Kidney glomerular epithelial cell (primary cell): ENCODE data around the gene C1orf159.
"Not testable (repeated sequence)": the region's sequence is repeated elsewhere in the genome, so short reads cannot be mapped to it uniquely, and the experiment has no call there.

Experiments used
- DNase-seq: peaks from one replicate; lab custom pipeline; 2025; lab: John Stamatoyannopoulos, UW

C1orf159 gene

DNA sequence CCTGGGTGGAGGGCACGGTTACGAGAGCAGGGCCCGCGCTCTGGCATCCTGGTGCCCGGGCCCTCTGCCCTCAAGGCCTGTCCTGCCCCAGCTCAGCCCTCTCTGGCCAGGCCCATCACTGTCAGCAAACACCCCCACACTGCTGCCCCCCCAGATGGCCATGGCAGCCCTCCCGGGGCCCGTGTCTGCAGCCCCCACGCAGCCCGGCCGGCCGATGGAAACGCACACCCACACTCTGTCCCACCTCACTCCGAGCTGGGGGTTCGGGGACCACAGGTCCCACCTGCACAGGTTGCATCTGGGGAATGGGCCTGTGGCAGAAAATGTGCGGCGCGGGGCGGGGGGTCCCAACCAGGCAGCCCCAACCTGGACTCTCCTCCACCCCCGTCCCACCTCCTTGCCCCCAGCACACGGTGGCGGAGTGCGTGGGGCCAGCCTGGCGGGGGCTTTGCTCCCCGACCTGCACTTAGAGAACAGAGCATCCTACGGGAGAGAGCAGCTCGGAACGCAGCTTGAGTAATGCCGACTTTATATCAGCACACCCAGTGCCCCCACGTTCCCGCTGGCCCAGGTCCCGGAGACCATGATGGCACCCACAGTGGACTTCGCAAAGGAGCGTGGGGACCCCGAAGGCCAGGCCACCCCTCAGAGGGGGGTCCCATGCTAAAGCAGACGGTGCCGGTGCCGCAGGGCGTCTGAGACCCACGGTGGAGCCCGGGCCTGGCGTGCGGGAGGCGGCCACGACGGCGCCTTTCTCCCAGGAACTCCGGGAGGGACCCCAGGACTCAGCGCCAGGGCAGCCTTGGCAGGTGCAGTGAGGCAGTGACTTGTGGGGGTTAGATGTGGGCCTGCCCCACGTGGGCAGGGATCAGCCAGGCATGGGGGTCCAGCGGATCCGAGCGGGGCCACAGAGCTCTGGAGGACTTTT is 34.3 kb downstream of the C1orf159 start:
- DNase-seq, result no peak

DNA sequence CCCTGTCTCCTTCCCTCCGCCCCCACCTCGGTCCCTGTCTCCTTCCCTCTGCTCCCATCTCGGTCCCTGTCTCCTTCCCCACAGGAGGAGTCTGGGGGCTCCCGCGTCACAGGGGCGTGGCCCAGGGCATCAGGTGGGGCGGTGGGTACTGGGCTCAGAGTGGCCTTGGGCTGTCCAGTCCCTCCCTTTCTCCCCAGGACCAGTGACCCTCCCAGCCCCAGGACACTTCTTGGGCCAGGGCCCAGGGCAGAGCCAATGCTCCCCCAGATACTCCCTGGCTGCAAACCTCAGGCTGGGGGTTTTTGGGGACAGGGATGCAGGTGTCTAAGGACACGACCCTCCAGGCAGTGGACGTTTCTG is 35.0 kb downstream of the C1orf159 start:
- DNase-seq, result no peak

DNA sequence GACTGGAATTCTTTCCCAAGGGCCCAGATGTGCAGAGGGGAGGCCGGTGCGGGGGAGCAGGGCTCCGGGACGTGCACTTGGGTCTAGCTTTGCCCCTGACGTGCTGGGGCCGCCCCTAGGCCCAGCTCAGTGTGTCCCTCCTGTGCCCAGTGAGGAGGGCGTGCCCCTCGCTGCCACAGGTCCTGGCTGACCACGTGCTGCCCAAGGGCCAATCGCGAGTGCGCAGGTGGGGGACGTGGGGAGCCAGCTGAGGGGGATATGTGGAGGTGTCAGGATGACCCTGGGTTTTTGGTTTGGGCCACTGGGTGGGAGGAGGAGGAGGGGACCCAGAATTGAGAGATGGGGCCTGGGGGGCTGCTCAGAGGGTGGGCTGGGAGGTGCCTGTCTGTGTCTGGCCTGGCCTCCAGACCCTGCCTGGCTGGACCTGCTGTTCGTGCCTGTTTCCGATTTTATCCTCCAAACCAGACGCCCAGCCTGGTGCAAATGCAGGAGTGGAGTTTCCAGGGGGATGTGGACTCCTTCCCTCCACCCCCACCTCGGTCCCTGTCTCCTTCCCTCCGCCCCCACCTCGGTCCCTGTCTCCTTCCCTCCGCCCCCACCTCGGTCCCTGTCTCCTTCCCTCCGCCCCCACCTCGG is 35.6 kb downstream of the C1orf159 start:
- DNase-seq, result peak; percentile 69

DNA sequence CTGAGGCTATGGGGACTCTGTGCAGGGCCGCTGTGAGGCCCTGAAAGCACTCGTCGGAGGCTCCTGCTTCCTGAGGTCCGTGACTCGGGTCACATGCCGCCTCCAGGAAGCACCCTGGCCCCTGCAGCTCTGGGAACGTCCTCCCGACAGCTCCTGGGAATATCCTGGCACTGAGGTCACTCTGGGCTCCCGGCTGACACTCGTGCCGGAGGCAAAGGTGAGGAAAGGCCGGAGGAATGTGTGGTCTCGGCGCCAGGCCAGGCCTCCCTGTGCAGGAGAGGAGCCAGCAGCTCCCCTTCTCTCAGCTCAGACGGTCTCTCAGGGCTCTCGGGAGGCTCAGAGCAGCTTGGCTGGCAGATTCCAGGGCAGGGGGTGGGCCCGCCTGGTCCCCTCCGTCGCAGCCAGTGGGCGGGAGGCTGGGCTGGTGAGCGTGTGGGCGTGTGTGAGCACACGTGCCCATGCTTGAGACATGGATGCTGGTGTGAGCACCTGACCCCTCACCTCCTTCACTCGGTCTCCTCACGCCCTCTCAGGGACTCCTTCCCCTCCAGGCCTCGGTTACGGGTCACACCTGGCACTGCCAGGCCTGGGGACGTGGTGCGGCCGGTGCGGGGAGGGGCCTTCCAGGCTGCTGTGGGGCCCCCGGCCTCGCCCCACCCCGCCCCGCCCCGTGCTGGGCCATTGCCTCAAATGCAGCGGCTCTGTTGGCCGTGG is 36.3 kb downstream of the C1orf159 start:
- peak; percentile 96 for DNase-seq

DNA sequence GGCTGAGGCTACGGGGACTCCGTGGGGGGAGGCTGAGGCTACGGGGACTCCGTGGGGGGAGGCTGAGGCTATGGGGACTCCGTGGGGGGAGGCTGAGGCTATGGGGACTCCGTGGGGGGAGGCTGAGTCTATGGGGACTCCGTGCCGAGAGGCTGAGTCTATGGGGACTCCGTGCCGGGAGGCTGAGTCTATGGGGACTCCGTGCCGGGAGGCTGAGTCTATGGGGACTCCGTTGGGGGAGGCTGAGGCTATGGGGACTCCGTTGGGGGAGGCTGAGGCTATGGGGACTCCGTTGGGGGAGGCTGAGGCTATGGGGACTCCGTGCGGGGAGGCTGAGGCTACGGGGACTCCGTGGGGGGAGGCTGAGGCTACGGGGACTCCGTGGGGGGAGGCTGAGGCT is 38.5 kb downstream of the C1orf159 start:
- not testable (repeated sequence) for DNase-seq

DNA sequence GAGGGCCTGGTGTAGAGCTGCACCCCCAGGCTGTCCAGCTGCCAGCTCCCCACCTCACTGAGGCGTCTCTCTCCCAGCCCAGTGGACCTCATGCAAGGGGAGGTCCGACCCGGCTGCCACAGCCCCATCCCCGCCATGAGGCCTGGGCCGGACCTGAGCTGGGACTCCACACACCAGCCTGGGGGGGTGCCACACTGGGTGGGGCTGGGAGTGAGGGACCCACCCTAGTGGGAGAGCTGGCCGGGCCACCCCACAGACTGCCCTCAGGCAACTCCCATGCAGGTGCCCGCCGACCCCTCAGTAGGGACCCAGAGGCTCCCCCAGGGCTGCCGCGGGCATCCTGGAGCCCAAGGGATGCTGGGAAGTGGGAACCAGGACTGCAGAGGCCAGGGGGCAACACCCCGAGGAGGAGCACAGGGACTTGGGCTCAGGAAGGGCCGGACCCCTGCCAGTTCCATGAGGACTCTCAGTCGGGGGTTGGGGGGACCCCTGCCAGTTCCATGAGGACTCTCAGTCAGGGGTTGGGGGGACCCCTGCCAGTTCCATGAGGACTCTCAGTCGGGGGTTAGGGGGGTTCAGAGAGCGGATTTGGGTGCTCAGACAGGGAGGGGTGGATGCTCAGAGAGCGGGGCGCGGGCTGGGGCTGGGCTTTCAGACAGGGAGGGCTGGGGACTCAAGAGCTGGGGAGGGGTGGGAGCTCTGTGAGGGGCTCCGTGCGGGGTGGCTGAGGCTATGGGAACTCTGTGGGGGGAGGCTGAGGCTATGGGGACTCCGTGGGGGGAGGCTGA is 40.5 kb downstream of the C1orf159 start:
- no peak for DNase-seq

DNA sequence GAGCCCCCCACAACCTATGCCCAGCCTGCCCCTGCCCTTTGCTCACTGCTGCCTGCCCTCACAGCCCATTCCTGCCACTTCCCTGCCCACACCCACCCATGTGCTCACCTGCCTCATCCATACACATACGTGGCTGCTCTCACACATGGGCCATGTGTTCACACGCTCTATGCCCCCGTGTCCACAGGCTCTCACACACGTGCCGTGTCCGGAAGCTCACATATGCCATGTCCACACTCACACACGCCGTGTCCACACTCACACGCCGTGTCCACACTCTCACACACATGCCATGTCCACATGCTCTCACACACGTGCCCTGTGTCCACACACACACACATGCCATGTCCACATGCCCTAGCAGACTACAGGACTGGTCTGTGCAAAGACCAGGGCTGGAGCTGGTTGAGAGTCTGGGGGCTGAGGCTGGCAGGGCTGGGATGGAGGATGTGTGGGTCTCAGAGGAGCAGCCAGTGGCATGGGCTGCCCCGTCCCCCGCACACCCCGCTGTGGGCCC is 41.2 kb downstream of the C1orf159 start:
- no peak for DNase-seq

DNA sequence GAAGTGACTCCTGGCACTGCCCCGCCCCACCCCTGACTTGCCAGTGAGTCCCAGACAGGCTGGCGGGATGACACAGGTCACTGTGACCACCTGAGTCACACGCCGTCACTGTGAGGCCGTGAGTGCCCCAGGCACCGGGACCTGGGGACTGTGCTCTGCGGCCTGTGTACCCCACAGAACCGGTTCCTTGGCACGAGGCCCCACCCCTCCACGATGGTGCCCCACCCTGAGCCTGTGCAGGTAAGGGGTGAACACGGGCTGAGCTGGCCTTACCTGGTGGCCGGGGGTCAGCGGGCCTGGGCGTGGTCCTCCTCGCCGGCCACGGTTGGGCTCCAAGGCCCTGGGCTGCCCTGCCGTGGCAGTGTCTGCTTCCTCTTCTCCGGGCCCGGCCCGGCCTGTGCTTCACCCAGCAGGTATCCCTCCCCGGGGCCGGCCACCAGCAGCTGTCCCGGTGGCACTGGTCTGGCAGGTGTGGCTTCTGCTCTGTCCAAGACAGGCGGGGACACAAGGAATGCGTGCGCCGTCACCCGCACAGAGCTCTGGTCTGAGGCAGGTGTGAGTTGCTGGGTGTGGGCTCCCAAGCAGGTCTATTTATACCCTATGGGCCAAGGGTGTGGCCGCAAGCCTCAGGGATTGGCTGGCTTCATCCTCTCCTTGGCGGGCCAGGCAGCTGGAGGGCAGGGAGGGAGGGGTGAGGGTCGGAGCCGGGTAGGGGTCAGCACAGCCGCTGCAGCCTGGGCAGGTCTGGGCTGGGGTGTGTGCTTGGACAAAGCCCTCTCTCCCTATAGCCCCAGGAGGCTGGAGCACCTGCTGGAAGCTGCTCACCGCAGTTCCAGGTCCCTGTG is 41.9 kb downstream of the C1orf159 start, which contains the start of gene RNF223:
Gene RNF223, minus strand, starts transcription at position 564 of the 845 bp plus-strand sequence. CDS start 1,740 bp downstream, outside the sequence.
- no peak for DNase-seq

DNA sequence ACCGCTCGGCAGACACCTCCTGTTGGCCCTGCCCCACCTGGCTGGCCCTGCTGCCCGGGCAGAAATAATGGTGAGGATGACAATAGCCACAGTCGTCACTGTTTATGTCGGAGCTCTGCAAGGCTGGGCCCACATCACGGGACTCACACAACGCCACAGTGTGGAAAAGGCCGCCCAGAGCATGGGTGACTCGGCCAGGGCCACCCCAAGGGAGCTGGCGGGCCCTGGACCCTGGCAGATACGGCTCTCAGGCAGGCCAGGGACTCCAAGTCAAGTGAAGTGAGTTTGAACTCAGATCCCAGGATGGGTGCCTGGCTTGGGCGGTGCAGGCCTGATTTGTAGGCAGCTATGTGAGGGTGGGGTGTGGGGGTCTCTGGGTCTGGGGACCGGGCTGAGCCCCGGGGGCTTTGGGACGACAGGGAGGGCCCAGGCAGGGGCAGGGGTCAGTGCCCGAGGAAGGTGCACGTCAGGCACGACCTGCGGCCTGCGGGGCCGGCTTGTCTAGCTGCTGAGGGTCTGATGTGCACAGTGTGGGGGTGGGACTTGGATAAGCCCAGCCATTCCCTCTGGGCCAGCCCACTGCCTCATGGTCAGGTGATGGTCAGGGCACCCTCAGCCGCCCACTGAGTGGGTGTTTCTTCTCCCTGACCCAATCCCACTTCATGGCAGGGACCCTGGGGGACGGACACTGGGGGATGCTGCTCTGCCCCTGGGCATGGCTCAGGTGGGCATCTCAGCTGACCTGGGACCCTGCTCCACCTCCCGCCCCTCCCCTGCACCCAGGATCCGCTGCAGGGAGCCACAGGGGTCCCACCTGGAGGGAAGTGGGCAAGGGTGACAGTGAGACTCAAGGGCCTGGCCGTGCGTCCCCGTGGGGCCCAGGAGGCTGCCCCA is 42.8 kb downstream of the C1orf159 start:
- DNase-seq, result no peak

DNA sequence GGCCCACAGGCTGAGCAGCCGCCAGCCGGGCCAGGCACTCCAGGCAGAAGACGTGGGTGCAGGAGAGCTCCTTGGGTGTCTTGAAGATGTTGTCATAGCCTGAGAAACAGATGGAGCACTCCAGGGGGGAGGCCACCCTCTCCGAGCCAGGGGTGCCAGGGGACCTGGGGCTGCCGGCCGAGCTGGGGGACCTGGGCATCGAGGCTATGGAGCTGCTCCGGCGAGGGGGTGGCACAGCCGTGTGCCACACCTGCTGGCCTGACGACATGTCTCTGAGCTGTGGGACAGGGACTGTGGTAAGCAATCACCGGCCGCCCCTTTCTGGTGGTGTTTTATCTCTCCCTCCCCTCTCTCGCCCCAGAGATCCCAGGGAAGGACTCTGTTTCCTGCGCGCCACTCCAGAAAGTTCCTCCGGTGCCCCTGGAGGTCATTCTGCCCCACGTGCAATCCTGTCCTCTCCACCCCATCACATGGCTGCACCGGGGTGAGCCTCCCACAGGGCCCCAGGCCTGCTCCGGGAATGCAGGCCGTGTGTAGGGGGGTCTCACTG is 43.5 kb downstream of the C1orf159 start:
- DNase-seq, result no peak

DNA sequence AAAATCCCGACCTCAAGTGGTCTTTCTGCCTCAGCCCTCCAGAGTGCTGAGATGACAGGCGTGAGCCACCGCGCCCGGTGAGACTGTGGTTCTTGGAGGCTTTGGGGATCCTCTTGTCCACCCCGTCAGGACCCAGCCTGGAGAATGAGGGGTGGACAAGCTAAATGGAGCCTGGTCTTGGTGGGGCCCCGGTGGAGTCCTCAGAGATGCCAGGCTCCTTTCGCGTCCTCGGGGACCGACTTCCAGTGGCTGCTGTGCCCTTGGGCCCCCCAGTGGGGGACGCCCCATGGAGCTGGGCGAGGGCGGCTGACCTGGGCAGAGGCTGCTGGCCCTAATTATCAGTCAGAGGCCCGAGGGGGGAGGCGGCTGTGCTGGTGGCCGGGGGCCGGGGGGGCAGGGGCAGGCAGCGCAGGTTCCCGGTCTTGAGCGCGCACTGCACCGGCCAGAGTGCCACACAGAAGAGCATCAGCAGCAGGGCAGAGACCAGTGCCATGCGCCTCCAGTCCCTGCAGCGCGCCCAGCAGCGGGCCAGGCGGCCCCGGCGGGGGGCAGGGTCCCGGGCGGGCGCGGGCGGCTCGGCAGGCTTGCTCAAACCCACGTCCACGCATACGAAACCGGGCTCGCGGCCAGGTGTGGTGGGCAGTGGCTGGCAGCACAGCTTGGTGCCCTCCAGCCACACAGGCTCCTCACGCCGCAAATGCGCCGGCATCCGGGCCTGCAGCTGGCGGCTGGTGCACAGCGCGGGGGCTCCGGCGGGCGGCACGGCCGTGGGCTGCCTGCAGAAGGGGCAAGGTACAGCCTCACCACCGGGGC is 44.2 kb downstream of the C1orf159 start:
- no peak for DNase-seq

DNA sequence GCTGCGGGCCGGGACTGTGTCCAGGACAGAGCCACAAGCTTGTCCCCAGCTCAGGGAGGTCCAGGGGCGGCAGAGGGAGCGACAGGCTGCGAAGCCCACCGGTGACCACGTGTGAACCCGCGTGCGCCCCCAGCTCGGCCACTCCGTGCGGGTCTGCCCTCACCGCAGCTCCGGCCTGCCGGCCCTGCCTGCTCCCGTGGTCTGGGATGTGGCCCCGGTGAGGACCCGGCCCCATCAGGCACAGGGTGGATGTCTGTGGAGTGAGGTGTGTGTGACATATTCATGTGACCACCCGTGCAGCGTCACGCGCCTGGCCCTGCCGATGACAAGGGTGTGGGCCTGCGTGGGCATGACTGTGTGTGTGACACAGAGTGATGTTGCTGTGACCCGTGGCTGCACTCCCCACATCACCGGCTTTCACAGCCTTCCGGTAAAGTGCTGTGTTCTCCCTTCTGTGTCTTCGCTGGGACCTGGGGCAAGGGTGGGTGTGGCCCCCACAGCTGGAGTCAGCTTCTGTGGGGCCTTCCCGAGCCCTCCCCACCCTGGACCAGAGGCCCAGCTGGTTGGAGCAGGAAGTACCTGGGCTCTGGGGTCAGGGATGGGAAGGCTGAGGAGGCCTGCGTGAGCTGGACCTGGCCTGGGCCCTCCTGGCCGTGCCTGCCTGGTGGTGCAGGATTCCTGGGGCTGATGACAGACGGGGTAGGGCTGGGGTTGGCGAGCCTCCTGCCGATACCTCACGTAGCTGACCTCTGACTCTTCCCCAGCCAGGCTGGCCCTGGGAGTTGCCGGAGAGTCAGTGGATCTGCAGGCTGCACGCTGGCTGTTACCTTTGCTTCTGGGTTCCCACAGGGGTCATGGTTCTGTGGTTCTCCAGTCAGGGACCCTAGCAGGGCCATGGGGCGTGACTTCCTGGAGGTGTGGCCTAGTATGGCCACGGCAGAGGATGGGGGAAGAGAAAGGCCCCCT is 45.9 kb downstream of the C1orf159 start:
- no peak for DNase-seq

DNA sequence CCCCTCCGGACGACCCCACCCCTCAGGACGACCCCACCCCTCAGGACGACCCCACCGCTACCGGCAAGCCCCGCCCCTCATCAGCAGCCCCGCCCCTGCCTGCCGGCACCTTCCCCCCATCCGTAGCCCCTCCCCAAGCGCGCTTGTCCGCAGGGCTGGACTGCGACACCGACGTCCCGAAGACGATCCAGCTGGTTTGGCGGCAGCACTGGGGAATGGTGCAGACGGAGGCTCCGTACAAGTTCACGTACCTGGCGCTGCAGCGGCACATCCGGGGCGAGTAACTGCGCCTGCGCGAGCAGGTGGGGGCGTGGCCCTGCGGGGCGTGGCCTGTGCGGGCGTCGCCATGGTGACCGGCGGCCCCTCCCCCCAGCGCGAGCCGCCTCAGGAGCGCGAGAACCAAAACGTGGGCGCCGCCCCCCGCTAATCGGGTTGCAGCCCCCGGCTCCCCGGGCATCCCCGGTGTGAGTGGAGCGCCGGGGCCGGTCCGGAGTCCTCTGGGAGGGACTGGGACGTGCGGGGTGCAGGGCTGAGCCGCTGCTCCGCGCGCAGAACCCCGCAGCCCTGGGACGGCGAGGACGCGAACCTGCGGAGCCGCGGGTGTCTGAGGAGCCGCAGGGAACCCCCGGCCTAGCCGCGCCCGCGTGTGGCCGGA is 46.7 kb downstream of the C1orf159 start:
- peak; percentile 62 for DNase-seq

DNA sequence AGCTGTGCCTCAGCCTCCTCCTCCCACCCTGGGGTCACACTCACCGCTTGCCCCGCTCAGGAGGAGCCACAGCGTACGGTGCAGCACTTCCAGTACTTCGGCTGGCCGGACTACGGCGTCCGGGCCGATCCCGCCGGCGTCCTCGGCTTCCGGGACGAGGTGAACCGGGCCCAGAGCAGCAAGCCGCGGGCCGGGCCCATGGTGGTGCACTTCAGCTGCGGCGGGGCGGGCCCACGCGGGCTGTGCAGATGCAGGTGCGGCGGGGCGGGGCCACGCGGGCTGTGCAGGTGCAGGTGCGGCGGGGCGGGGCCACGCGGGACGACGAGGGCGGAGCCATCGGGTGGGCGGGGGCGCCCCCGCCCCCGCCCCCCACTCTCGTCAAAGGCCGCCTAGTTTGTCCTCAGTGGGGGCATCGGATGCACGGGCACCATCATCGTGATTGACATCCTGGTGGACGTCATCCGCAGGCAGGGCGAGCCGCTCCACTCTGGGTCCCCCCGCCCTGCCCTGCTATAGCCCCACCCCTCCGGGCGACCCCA is 47.3 kb downstream of the C1orf159 start:
- DNase-seq, result no peak

DNA sequence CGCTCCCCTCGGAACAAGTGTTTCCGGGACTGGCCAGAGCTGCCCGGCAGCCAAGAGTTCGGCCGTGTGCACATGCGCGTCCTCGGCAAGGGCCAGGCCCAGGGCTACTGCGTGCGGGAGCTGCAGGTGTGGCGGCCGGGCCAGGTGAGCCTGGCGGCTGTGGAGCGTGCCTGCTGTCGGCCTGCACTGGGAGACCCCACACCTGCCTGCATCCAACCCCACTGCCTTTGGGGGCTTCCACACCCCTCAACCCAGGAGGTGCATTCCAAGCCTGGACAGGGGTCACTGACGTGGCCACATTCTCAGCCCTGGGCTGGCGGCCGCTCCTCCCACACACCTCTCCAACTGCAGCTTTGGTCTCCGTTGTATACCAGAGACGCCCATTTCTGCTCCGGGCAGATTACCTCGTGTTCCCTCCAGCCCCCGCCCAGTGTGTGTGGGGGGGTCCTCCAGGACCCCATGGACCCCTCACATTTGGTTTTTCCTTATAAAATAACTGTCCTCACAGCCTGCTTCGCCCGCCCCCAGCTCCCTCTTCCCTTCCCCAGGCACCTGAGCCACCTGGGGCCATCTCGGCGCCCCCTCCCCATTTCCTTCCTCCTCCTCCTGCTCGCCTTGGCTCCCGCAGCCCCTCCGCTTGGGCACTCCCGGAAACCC is 47.9 kb downstream of the C1orf159 start:
- DNase-seq, result no peak

DNA sequence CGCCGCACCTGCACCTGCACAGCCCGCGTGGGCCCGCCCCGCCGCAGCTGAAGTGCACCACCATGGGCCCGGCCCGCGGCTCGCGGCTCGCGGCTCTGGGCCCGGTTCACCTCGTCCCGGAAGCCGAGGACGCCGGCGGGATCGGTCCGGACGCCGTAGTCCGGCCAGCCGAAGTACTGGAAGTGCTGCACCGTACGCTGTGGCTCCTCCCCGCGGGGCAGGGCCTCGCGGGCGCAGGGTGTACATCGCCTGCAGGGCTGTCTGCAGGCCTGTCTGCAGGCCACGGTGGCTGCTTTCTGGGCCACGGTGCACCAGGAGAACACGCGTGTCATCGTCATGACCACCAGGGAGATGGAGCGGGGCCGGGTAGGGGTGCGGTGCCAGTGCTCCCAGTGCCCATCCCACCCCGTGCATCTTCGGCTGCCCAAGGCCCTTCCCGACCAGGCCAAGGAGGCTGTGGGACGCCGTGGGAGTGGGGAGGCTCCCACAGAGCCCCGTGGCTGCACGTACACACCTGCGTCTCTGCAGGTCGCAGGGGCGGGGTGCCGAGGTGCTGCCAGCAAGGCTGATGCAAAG is 48.5 kb downstream of the C1orf159 start:
- DNase-seq, result no peak
